ENCODE data around the gene TMEM132C. TPM values are rescaled to one million over a fixed set of nuclear protein-coding genes. Genes with fewer than 3 reads are reported as not detected.

Gene TMEM132C
- total RNA-seq, 2 donors from 2014 or later, result not detected

- H3K27ac Mint-ChIP-seq, result no peak overlapping the region
- no peak overlapping the region for H3K4me3 Mint-ChIP-seq
- no peaks in the 10 kb centered on the region for H3K9me3 ChIP-seq (ENCODE audit: control insufficient read depth, low read length, poor library complexity, severe bottlenecking)
- no peaks in the 10 kb centered on the region for H3K27me3 Mint-ChIP-seq
- no peak for DNase-seq
- no peaks in the 10 kb centered on the region for H3K4me1 Mint-ChIP-seq
- ATAC-seq, result no peak
- no peaks in the 10 kb centered on the region for H3K36me3 Mint-ChIP-seq (ENCODE audit: low read depth)
These were observed 377.8 kb downstream of the TMEM132C start for GRCh38 chr12:128644664-128645296.

- DNase-seq (no peak), ATAC-seq (no peak)
- no peaks in the 10 kb centered on the region for H3K4me1 Mint-ChIP-seq
- no peak overlapping the region for H3K4me3 Mint-ChIP-seq
- H3K36me3 Mint-ChIP-seq (ENCODE audit: low read depth), result no peaks in the 10 kb centered on the region
- no peaks in the 10 kb centered on the region for H3K27me3 Mint-ChIP-seq
- H3K9me3 ChIP-seq (ENCODE audit: control insufficient read depth, low read length, poor library complexity, severe bottlenecking), result no peaks in the 10 kb centered on the region
- no peak overlapping the region for H3K27ac Mint-ChIP-seq
These were observed 382.9 kb downstream of the TMEM132C start for GRCh38 chr12:128649902-128650301.

GRCh38 chr12:128652136-128652751 lies 385.3 kb downstream of the TMEM132C start:
- no peak for ATAC-seq
- Mint-ChIP-seq H3K36me3 (ENCODE audit: low read depth) (no peaks in the 10 kb centered on the region), H3K4me3 (no peak overlapping the region), H3K4me1 (no peaks in the 10 kb centered on the region), H3K27me3 (no peaks in the 10 kb centered on the region), H3K27ac (no peak overlapping the region)
- no peaks in the 10 kb centered on the region for H3K9me3 ChIP-seq (ENCODE audit: control insufficient read depth, low read length, poor library complexity, severe bottlenecking)
- DNase-seq, result no peak

- Mint-ChIP-seq H3K27me3 (no peaks in the 10 kb centered on the region), H3K4me3 (no peak overlapping the region), H3K4me1 (no peaks in the 10 kb centered on the region), H3K27ac (no peak overlapping the region), H3K36me3 (ENCODE audit: low read depth) (no peaks in the 10 kb centered on the region)
- ATAC-seq (no peak), DNase-seq (no peak)
- no peaks in the 10 kb centered on the region for H3K9me3 ChIP-seq (ENCODE audit: control insufficient read depth, low read length, poor library complexity, severe bottlenecking)
These were observed 387.5 kb downstream of the TMEM132C start for GRCh38 chr12:128654468-128654867.

GRCh38 chr12:128657378-128657777 lies 390.4 kb downstream of the TMEM132C start:
- H3K27ac Mint-ChIP-seq, result no peak overlapping the region
- ATAC-seq, result no peak
- no peak for DNase-seq
- H3K36me3 Mint-ChIP-seq (ENCODE audit: low read depth), result no peaks in the 10 kb centered on the region
- no peaks in the 10 kb centered on the region for H3K9me3 ChIP-seq (ENCODE audit: control insufficient read depth, low read length, poor library complexity, severe bottlenecking)
- H3K4me3 Mint-ChIP-seq, result no peak overlapping the region
- H3K4me1 Mint-ChIP-seq, result no peaks in the 10 kb centered on the region
- H3K27me3 Mint-ChIP-seq, result no peaks in the 10 kb centered on the region

GRCh38 chr12:128660532-128661225 lies 393.7 kb downstream of the TMEM132C start:
- no peak for DNase-seq
- no peak for ATAC-seq
- no peaks in the 10 kb centered on the region for H3K27me3 Mint-ChIP-seq
- no peak overlapping the region for H3K27ac Mint-ChIP-seq
- no peak overlapping the region for H3K4me3 Mint-ChIP-seq
- H3K9me3 ChIP-seq (ENCODE audit: control insufficient read depth, low read length, poor library complexity, severe bottlenecking), result no peaks in the 10 kb centered on the region
- H3K36me3 Mint-ChIP-seq (ENCODE audit: low read depth), result no peaks in the 10 kb centered on the region
- H3K4me1 Mint-ChIP-seq, result no peaks in the 10 kb centered on the region

GRCh38 chr12:128661226-128661569 lies 394.2 kb downstream of the TMEM132C start:
- H3K27ac Mint-ChIP-seq, result no peak overlapping the region
- H3K4me1 Mint-ChIP-seq, result no peaks in the 10 kb centered on the region
- no peaks in the 10 kb centered on the region for H3K9me3 ChIP-seq (ENCODE audit: control insufficient read depth, low read length, poor library complexity, severe bottlenecking)
- H3K36me3 Mint-ChIP-seq (ENCODE audit: low read depth), result no peaks in the 10 kb centered on the region
- no peak for ATAC-seq
- no peak overlapping the region for H3K4me3 Mint-ChIP-seq
- H3K27me3 Mint-ChIP-seq, result no peaks in the 10 kb centered on the region
- no peak for DNase-seq

- no peak overlapping the region for H3K27ac Mint-ChIP-seq
- ATAC-seq, result no peak
These were observed 395.1 kb downstream of the TMEM132C start for GRCh38 chr12:128662101-128662500.

GRCh38 chr12:128664501-128664900 lies 397.5 kb downstream of the TMEM132C start:
- no peaks in the 10 kb centered on the region for H3K9me3 ChIP-seq (ENCODE audit: control insufficient read depth, low read length, poor library complexity, severe bottlenecking)
- H3K4me3 Mint-ChIP-seq, result no peak overlapping the region
- H3K4me1 Mint-ChIP-seq, result no peaks in the 10 kb centered on the region
- H3K27ac Mint-ChIP-seq, result no peak overlapping the region
- H3K27me3 Mint-ChIP-seq, result no peaks in the 10 kb centered on the region
- no peak for DNase-seq
- no peaks in the 10 kb centered on the region for H3K36me3 Mint-ChIP-seq (ENCODE audit: low read depth)
- no peak for ATAC-seq

More at GRCh38 chr12:128662101-128662500, 395.1 kb downstream of the TMEM132C start:
- H3K27me3 Mint-ChIP-seq, result no peaks in the 10 kb centered on the region
- no peak overlapping the region for H3K4me3 Mint-ChIP-seq
- no peak for DNase-seq
- H3K4me1 Mint-ChIP-seq, result no peaks in the 10 kb centered on the region
- H3K36me3 Mint-ChIP-seq (ENCODE audit: low read depth), result no peaks in the 10 kb centered on the region
- H3K9me3 ChIP-seq (ENCODE audit: control insufficient read depth, low read length, poor library complexity, severe bottlenecking), result no peaks in the 10 kb centered on the region

DNA sequence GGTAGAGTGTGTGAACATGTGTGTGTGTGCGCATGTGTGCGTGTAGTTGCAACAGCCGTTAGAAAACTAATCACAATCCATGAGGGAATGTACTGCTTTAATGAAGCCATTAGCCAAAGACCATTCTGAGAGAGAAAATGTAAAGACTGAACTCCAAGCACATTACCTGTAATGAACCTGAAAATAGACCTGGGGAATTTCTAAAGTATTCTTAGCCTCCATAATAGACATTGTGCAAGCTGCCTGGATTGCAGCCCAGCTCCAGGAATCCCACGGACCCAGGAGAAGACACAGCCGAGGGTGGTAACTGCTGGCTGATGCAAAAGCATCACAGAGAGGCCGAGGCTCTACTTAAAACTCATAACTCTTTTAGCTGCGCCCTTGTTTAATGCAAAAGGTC lies 400.2 kb downstream of the TMEM132C start:
- no peak overlapping the region for H3K27ac Mint-ChIP-seq
- no peaks in the 10 kb centered on the region for H3K27me3 Mint-ChIP-seq
- no peaks in the 10 kb centered on the region for H3K36me3 Mint-ChIP-seq (ENCODE audit: low read depth)
- ATAC-seq (no peak), DNase-seq (no peak)
- H3K4me1 Mint-ChIP-seq, result no peaks in the 10 kb centered on the region
- no peaks in the 10 kb centered on the region for H3K9me3 ChIP-seq (ENCODE audit: control insufficient read depth, low read length, poor library complexity, severe bottlenecking)
- no peak overlapping the region for H3K4me3 Mint-ChIP-seq

DNA sequence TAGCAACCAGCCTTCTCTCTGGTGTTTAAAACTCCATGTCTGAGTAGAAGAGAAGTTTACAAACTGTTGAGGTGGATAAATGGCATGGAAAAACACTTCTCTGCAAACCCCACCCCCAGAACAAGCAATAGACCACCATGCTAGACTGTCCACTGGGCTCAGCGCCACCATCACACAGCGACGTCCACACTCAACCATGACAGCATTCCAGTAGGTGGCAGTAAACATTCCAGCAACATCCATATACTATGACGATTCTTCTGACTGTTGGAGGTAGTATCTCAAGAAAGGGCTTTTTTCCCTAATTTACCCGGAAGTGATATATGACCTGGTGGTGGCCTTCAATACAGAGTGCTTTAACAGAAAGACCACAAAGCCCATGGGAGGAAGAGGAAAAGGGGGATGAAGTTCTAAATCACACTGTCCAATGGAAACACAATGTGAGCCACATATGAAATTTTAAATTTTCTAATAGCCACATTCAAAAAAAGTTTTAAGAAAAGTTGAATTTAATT lies 404.6 kb downstream of the TMEM132C start:
- DNase-seq (no peak), ATAC-seq (no peak)
- Mint-ChIP-seq H3K4me3 (no peak overlapping the region), H3K27me3 (no peaks in the 10 kb centered on the region), H3K36me3 (ENCODE audit: low read depth) (no peaks in the 10 kb centered on the region), H3K27ac (no peak overlapping the region), H3K4me1 (no peaks in the 10 kb centered on the region)
- H3K9me3 ChIP-seq (ENCODE audit: control insufficient read depth, low read length, poor library complexity, severe bottlenecking), result no peaks in the 10 kb centered on the region

GRCh38 chr12:128672428-128672827 lies 405.5 kb downstream of the TMEM132C start:
- Mint-ChIP-seq H3K4me3 (no peak overlapping the region), H3K36me3 (ENCODE audit: low read depth) (no peaks in the 10 kb centered on the region), H3K27ac (no peak overlapping the region), H3K4me1 (no peaks in the 10 kb centered on the region), H3K27me3 (no peaks in the 10 kb centered on the region)
- DNase-seq (no peak), ATAC-seq (no peak)
- no peaks in the 10 kb centered on the region for H3K9me3 ChIP-seq (ENCODE audit: control insufficient read depth, low read length, poor library complexity, severe bottlenecking)

- no peak for DNase-seq
- H3K27ac Mint-ChIP-seq, result no peak overlapping the region
- H3K4me1 Mint-ChIP-seq, result no peaks in the 10 kb centered on the region
- H3K4me3 Mint-ChIP-seq, result no peak overlapping the region
- no peak for ATAC-seq
- H3K9me3 ChIP-seq (ENCODE audit: control insufficient read depth, low read length, poor library complexity, severe bottlenecking), result no peaks in the 10 kb centered on the region
- no peaks in the 10 kb centered on the region for H3K36me3 Mint-ChIP-seq (ENCODE audit: low read depth)
- no peaks in the 10 kb centered on the region for H3K27me3 Mint-ChIP-seq
These were observed 405.9 kb downstream of the TMEM132C start for GRCh38 chr12:128672893-128673292.

Data from T-helper 17 cell (primary cell).